HK-2 (cell line): ENCODE data around the gene AMBRA1.

ENCODE experiments used
- DNase-seq: peaks from one replicate; pipeline ENCODE4 v3.0.0-alpha.2; 2018; ENCODE audit not compliant: unreplicated experiment

Gene AMBRA1

DNA sequence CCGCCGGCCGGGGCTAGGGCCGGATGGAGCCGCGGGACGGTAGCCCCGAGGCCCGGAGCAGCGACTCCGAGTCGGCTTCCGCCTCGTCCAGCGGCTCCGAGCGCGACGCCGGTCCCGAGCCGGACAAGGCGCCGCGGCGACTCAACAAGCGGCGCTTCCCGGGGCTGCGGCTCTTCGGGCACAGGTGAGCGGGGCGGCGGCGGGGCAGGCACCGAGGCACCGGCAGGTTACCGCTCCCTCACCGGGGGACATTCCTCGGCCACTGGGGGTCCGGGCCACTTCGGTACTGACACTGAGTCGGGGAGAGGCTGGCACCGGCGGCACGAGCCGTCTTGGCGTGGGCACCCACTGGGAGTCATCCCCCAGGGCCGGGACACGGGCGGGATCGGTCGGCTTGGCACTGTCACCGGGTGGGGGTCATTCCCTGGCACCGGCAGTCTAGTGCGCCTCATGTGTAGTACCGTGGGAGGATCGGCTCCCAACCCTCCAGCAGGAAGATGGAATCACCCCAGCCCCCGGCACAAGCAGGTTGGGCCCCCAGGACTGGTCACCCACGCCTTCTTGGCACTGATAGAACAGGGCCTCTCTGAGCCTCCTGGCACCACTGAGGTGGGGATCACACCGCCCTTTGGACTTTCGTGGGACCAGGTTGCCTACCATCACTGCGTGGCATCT is 246.0 kb downstream of the AMBRA1 start:
- no peak for DNase-seq

- peak; percentile 84 for DNase-seq
These were observed 246.8 kb downstream of the AMBRA1 start, which contains the start of gene DGKZ for GRCh38 chr11:46346886-46347636. Gene DGKZ, plus strand, starts transcription at chr11:46347463. Its CDS starts 197 bp downstream, at chr11:46347660.
